Effector memory CD8-positive, alpha-beta T cell (primary cell): ENCODE results near the gene PARVA.
"Not testable (repeated sequence)": the region's sequence is repeated elsewhere in the genome, so short reads cannot be mapped to it uniquely, and the experiment has no call there.

Experiments
- ATAC-seq: fragments of 150-1000 bp; cut with Tn5 transposase; replicated peaks from 2 replicates; pipeline ENCODE4 v1.10.0; 2021; ENCODE audit warnings: mild to moderate bottlenecking, moderate library complexity
- DNase-seq, 3 experiments: peaks; one replicate each; pipeline ENCODE4 v3.0.0; 2021
- H3K27ac Mint-ChIP-seq, 2 donors: one replicate each; pipeline ENCODE4 v1.8.0; 2022; ENCODE audit warnings: mild to moderate bottlenecking in 2 of 2, mixed read lengths in 2 of 2, moderate library complexity in 2 of 2
- H3K27me3 Mint-ChIP-seq, 2 donors: one replicate each; pipeline ENCODE4 v1.8.0; 2022; ENCODE audit warnings: mixed read lengths in 2 of 2
- H3K36me3 Mint-ChIP-seq: one replicate; pipeline ENCODE4 v1.8.0; 2022; ENCODE audit warnings: mild to moderate bottlenecking, moderate library complexity, mixed read lengths; ENCODE audit not compliant: insufficient read depth
- H3K4me1 Mint-ChIP-seq, 2 donors: one replicate each; pipeline ENCODE4 v1.8.0; 2022; ENCODE audit warnings: low read depth in 2 of 2, mixed read lengths in 2 of 2
- H3K4me3 Mint-ChIP-seq, 2 donors: one replicate each; pipeline ENCODE4 v1.8.0; 2022; ENCODE audit warnings: mild to moderate bottlenecking in 2 of 2, mixed read lengths in 2 of 2, moderate library complexity in 2 of 2
- H3K9me3 Mint-ChIP-seq, 2 donors: one replicate each; pipeline ENCODE4 v1.8.0; 2022; ENCODE audit warnings: mixed read lengths in 2 of 2

The PARVA gene

GRCh38 chr11:12520054-12520453 lies 142.7 kb downstream of the PARVA start:
- DNase-seq (no peak), ATAC-seq (no peak)
- Mint-ChIP-seq H3K36me3 (no peaks in the 10 kb centered on the region), H3K27ac (no peak overlapping the region), H3K9me3 (no peaks in the 10 kb centered on the region), H3K4me3 (no peak overlapping the region), H3K27me3 (peaks cover 13 to 25% of the 10 kb centered on the region in 2 donors), H3K4me1 (no peaks in the 10 kb centered on the region)

- not testable (repeated sequence) for H3K4me1 Mint-ChIP-seq, H3K4me3 Mint-ChIP-seq, ATAC-seq, DNase-seq, H3K27ac Mint-ChIP-seq, H3K36me3 Mint-ChIP-seq, H3K9me3 Mint-ChIP-seq
- peaks cover 10 to 25% of the 10 kb centered on the region in 2 donors for H3K27me3 Mint-ChIP-seq
These were observed 143.2 kb downstream of the PARVA start for GRCh38 chr11:12520576-12520975.

GRCh38 chr11:12523180-12523924 lies 146.0 kb downstream of the PARVA start:
- no peaks in the 10 kb centered on the region for H3K36me3 Mint-ChIP-seq
- H3K27ac Mint-ChIP-seq, result no peak overlapping the region
- no peaks in the 10 kb centered on the region for H3K9me3 Mint-ChIP-seq
- ATAC-seq (no peak), DNase-seq (no peak)
- H3K4me3 Mint-ChIP-seq, result no peak overlapping the region
- peaks cover 16 to 17% of the 10 kb centered on the region in 2 donors for H3K27me3 Mint-ChIP-seq
- no peaks in the 10 kb centered on the region for H3K4me1 Mint-ChIP-seq

- DNase-seq (no peak), ATAC-seq (no peak)
- Mint-ChIP-seq H3K27me3 (peaks cover 2 to 11% of the 10 kb centered on the region in 2 donors), H3K36me3 (no peaks in the 10 kb centered on the region), H3K4me3 (no peak overlapping the region), H3K9me3 (no peaks in the 10 kb centered on the region), H3K27ac (no peak overlapping the region), H3K4me1 (no peaks in the 10 kb centered on the region)
These were observed 147.5 kb downstream of the PARVA start for GRCh38 chr11:12524865-12525264.

- Mint-ChIP-seq H3K27me3 (peaks cover 0 to 6% of the 10 kb centered on the region in 2 donors), H3K36me3 (no peaks in the 10 kb centered on the region), H3K4me1 (no peaks in the 10 kb centered on the region), H3K4me3 (no peak overlapping the region), H3K9me3 (no peaks in the 10 kb centered on the region), H3K27ac (no peak overlapping the region)
- DNase-seq, result no peak
- ATAC-seq, result no peak
These were observed 148.2 kb downstream of the PARVA start for GRCh38 chr11:12525466-12526055.

- no peaks in the 10 kb centered on the region for H3K9me3 Mint-ChIP-seq
- H3K36me3 Mint-ChIP-seq, result no peaks in the 10 kb centered on the region
- DNase-seq (no peak), ATAC-seq (no peak)
- H3K4me1 Mint-ChIP-seq, result no peaks in the 10 kb centered on the region
- no peak overlapping the region for H3K4me3 Mint-ChIP-seq
- no peak overlapping the region for H3K27ac Mint-ChIP-seq
- H3K27me3 Mint-ChIP-seq, result peaks cover 0 to 6% of the 10 kb centered on the region in 2 donors
These were observed 149.4 kb downstream of the PARVA start for GRCh38 chr11:12526789-12527188.

GRCh38 chr11:12528487-12528886 lies 151.1 kb downstream of the PARVA start:
- Mint-ChIP-seq H3K4me1 (no peaks in the 10 kb centered on the region), H3K27me3 (peaks cover 12 to 16% of the 10 kb centered on the region in 2 donors)

GRCh38 chr11:12529041-12529440 lies 151.7 kb downstream of the PARVA start:
- Mint-ChIP-seq H3K27me3 (peaks cover 12 to 16% of the 10 kb centered on the region in 2 donors), H3K36me3 (no peaks in the 10 kb centered on the region), H3K4me3 (no peak overlapping the region), H3K4me1 (no peaks in the 10 kb centered on the region), H3K27ac (no peak overlapping the region), H3K9me3 (no peaks in the 10 kb centered on the region)
- no peak for ATAC-seq
- no peak for DNase-seq

More at GRCh38 chr11:12528487-12528886, 151.1 kb downstream of the PARVA start:
- Mint-ChIP-seq H3K36me3 (no peaks in the 10 kb centered on the region), H3K9me3 (no peaks in the 10 kb centered on the region), H3K4me3 (no peak overlapping the region), H3K27ac (no peak overlapping the region)
- no peak for DNase-seq
- no peak for ATAC-seq

GRCh38 chr11:12529793-12530192 lies 152.4 kb downstream of the PARVA start:
- no peak overlapping the region for H3K27ac Mint-ChIP-seq
- H3K36me3 Mint-ChIP-seq, result no peaks in the 10 kb centered on the region
- H3K9me3 Mint-ChIP-seq, result no peaks in the 10 kb centered on the region
- H3K4me1 Mint-ChIP-seq, result no peaks in the 10 kb centered on the region
- no peak for DNase-seq
- no peak overlapping the region for H3K4me3 Mint-ChIP-seq
- peaks cover 12 to 23% of the 10 kb centered on the region in 2 donors for H3K27me3 Mint-ChIP-seq
- ATAC-seq, result no peak

GRCh38 chr11:12531020-12531419 lies 153.6 kb downstream of the PARVA start:
- H3K4me1 Mint-ChIP-seq, result no peaks in the 10 kb centered on the region
- no peak overlapping the region for H3K27ac Mint-ChIP-seq
- no peaks in the 10 kb centered on the region for H3K9me3 Mint-ChIP-seq
- ATAC-seq, result no peak
- no peak for DNase-seq
- no peak overlapping the region for H3K4me3 Mint-ChIP-seq
- no peaks in the 10 kb centered on the region for H3K36me3 Mint-ChIP-seq
- H3K27me3 Mint-ChIP-seq, result peaks cover 12 to 30% of the 10 kb centered on the region in 2 donors

- Mint-ChIP-seq H3K27ac (no peak overlapping the region), H3K9me3 (no peaks in the 10 kb centered on the region), H3K4me1 (no peaks in the 10 kb centered on the region), H3K36me3 (no peaks in the 10 kb centered on the region), H3K27me3 (peaks cover 17 to 37% of the 10 kb centered on the region in 2 donors), H3K4me3 (no peak overlapping the region)
- DNase-seq, result no peak
- ATAC-seq, result no peak
These were observed 154.3 kb downstream of the PARVA start for GRCh38 chr11:12531681-12532080.

- Mint-ChIP-seq H3K36me3 (no peaks in the 10 kb centered on the region), H3K27me3 (peaks cover 26 to 42% of the 10 kb centered on the region in 2 donors), H3K4me3 (no peak overlapping the region), H3K27ac (no peak overlapping the region), H3K4me1 (no peaks in the 10 kb centered on the region), H3K9me3 (no peaks in the 10 kb centered on the region)
- ATAC-seq, result no peak
- DNase-seq, result no peak
These were observed 155.2 kb downstream of the PARVA start for GRCh38 chr11:12532580-12532979.

GRCh38 chr11:12534549-12534948 lies 157.2 kb downstream of the PARVA start:
- peaks cover 33 to 47% of the 10 kb centered on the region in 2 donors for H3K27me3 Mint-ChIP-seq
- DNase-seq (no peak), ATAC-seq (no peak)
- H3K27ac Mint-ChIP-seq, result no peak overlapping the region
- H3K4me1 Mint-ChIP-seq, result no peaks in the 10 kb centered on the region
- no peaks in the 10 kb centered on the region for H3K9me3 Mint-ChIP-seq
- no peaks in the 10 kb centered on the region for H3K36me3 Mint-ChIP-seq
- no peak overlapping the region for H3K4me3 Mint-ChIP-seq

GRCh38 chr11:12535321-12535720 lies 157.9 kb downstream of the PARVA start:
- H3K27me3 Mint-ChIP-seq, result peaks cover 33 to 47% of the 10 kb centered on the region in 2 donors

More at GRCh38 chr11:12535321-12535720, 157.9 kb downstream of the PARVA start:
- no peaks in the 10 kb centered on the region for H3K36me3 Mint-ChIP-seq
- H3K4me3 Mint-ChIP-seq, result no peak overlapping the region
- ATAC-seq, result no peak
- H3K9me3 Mint-ChIP-seq, result no peaks in the 10 kb centered on the region
- DNase-seq, result no peak
- H3K27ac Mint-ChIP-seq, result no peak overlapping the region
- no peaks in the 10 kb centered on the region for H3K4me1 Mint-ChIP-seq
